HG02763 (cell line): ENCODE data around the gene UBE2Z.
A peak's percentile ranks its signal among the peaks of the same experiment; 100 is the strongest.
"Not testable (repeated sequence)": the region's sequence is repeated elsewhere in the genome, so short reads cannot be mapped to it uniquely, and the experiment has no call there.

ENCODE experiments used
- ATAC-seq: cut with Tn5 transposase; IDR thresholded peaks from one replicate; pipeline ENCODE4 v1.9.1; 2021; ENCODE audit warnings: mild to moderate bottlenecking, moderate library complexity; ENCODE audit not compliant: unreplicated experiment

The UBE2Z gene

DNA sequence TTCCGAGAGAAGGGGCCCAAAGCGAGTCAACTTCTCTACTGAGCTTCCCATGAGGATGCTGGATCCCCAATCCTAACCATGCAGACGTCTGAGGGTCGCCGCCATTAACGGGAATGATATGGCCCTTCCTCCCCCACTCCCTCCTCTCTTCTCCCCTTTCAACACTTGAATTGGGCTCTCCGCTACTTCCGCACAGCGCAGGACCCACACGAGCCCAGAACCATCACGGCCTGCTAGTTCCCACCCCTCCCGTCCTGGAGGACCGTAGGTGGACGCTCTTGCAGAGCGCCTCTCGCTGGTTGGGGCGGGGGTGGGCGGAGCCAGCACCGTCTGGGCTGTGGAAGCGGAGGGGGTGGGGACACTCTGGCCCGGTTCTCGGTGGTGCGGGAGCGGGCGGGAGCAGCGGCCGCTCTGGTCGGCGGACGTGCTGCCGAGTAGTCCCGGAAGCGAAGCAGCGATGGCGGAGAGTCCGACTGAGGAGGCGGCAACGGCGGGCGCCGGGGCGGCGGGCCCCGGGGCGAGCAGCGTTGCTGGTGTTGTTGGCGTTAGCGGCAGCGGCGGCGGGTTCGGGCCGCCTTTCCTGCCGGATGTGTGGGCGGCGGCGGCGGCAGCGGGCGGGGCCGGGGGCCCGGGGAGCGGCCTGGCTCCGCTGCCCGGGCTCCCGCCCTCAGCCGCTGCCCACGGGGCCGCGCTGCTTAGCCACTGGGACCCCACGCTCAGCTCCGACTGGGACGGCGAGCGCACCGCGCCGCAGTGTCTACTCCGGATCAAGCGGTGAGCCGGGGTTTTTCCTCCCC, at the start of gene UBE2Z:
TSS of gene UBE2Z (plus strand) at position 361 of the 797 bp plus-strand sequence. CDS start at position 458, 97 bp downstream.
- peak; percentile 78 for ATAC-seq

DNA sequence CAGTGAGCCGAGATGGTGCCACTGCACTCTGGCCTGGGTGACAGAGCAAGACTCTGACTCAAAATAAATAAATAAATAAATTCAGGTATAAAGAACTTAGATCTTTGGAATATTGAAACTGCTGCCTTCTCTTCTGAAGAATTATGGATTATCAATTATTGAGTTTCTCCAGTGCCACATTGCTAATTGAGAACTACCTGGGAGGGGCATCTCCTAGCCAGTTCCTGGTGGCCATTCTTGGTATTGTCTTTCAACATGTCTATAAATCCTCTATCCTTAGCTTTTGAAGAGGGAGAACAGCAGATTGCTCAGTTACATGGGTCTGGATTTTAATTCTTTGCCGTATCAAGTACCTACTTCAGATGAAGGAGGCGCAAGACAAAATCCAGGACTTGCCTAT, 48.2 kb upstream of the UBE2Z start:
- no peak for ATAC-seq

- no peak for ATAC-seq
These were observed 47.8 kb upstream of the UBE2Z start for GRCh38 chr17:48860456-48860855.

GRCh38 chr17:48868916-48869500, 39.2 kb upstream of the UBE2Z start:
- ATAC-seq: no peak

DNA sequence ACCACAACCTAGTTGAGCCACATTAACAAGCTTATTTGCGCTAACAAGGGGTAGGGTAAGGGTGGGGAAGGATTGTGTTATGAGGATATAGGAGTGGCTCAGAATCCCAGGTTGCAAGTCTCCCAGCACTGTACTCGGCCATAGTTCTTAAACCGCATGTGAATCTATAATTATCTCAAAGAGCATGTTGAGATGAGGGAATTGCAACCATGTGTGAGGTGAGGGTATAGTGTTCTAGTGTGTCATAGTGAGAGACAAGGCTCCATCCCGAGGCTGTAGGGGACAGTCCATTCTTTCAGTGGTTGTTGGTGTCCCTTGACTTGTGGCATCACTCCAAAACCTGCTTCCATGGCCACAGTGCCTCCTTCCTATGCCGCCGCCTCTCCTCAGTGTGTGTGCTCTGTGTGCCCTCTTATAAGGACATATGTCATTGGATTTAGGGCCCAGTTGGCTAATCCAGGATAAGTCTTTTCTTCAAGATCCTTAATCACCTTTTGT, 38.3 kb upstream of the UBE2Z start:
- ATAC-seq: no peak

GRCh38 chr17:48871035-48871550, 37.1 kb upstream of the UBE2Z start:
- no peak for ATAC-seq

GRCh38 chr17:48871551-48872351, 36.5 kb upstream of the UBE2Z start:
- ATAC-seq: no peak

DNA sequence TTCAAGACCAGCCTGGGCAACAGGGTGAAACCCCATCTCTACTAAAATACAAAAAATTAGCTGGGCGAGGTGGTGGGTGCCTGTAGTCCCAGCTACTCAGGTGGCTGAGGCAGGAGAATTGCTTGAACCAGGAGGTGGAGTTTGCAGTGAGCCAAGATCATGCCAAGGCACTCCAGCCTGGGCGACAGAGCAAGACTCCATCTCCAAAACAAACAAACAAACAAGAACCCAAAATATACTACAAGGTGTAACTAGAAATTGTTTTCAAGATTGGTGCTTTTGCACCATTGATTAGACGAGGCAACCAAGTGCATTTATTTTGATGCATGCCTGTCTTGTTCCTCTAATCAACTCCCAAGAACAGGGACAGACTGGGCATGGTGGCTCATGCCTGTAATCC, 35.8 kb upstream of the UBE2Z start:
- ATAC-seq: not testable (repeated sequence)

- ATAC-seq: no peak
These were observed 35.0 kb upstream of the UBE2Z start for GRCh38 chr17:48873209-48873608.

- ATAC-seq: no peak
These were observed 34.3 kb upstream of the UBE2Z start for GRCh38 chr17:48873696-48874443.

- no peak for ATAC-seq
These were observed 29.0 kb upstream of the UBE2Z start for GRCh38 chr17:48878920-48879898.

- ATAC-seq: no peak
These were observed 25.9 kb upstream of the UBE2Z start for GRCh38 chr17:48882272-48882671.

DNA sequence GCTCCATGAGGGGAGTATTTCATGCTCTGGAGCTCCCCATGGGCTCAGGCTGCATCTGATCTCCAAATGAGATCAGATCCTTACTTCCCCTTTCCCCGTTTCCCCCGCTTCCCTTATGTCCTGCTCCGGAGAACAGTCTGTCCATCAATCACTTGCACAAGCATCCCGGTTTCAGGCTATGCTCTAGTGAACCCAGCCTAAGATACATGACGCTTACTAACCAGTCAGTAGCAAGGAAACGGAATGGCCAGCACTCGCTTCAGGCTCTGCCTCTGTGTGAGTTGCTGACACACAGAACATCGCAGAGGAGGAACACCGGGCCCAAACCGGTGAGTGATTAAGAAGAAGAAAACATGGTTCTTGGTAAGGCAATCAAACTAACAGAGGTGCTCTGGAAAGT, 25.0 kb upstream of the UBE2Z start:
- no peak for ATAC-seq

DNA sequence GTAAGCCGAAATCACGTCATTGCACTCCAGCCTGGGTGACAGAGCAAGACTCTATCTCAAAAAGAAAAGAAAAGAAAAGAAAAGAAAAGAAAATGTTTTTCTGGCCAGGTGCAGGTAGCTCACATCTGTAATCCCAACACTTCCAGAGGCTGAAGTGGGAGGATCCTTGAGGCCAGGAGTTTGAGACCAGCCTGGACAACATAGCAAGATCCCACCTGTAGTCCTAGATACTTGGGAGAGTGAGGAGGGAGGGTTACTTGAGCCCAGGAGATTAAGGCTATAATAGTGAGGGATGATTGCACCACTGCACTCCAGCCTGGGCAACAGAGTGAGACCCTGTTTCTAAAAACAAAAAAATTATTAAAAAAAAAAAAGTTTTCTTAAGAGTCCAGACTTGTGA, 18.1 kb upstream of the UBE2Z start:
- no peak for ATAC-seq

DNA sequence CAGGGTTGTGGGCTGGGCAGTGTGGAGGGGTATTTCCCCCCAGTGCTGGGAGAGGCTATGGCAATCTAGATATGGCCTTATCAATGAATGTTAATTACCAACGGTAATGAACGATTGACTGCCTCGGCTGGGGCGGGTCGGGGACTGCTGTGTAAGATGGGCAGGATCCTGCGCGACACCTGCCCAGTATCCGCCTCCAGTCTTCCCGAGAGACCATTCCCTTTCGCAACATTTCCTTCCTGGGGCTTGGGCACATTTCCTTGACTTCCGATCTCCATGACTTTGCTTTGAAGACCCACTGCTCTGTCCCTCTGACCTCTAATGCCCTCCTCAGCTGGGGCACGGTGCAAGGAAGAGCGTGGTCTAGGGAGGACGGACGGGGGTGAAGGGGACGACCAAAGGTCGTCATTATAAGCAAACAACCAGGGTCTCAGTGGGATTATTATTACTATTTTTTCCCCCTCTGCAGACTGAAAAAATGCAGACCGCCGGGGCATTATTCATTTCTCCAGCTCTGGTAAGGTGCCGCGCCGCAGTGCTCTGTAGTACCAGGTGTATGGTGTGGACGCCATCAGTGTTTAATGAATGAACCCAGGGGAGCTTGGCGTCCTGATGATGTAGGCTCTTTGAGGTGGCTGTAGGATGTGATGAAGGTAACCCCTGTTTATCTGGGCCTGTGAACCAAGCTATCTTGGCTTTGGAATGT, 15.1 kb upstream of the UBE2Z start:
- no peak for ATAC-seq

DNA sequence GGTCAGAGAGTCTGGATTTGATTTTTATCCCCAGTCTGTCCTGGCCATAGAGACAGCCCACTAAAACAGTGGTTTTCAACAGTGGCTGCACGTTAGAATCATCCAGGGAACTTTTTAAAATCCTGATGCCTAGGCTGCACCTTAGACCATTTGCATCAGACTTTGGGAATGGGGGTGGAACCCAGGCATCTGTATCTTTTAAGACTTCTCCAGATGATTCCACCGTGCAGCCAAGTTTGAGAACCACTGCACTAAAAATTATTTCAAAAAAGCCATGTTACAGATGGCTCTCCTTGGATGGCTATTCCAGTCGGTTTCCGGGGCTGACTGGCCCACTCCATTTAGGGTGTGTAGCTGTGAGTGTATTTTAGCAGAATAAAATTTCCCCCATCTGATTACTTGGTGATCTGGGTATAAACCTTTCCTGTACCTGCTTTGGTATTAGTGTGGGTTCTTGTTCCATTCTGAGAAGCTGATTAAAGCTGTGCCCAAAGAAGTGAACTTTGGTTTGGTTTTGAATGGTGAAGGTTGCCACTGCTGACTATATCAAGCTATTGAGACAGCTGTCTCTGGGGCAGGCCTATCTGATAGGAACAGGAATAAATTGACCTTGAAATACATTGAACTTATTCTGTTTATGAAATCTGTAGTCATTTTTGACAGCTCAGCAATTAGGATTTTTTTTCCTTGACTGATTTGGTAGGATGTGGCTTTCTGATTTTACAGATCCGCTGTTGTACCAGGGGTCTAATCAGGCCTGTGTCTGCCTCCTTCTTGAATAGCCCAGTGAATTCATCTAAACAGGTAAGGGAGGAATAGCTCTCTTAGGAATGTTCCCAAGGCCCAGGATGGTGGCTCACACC, 14.3 kb upstream of the UBE2Z start:
- no peak for ATAC-seq

GRCh38 chr17:48894886-48895285, 13.3 kb upstream of the UBE2Z start:
- no peak for ATAC-seq

DNA sequence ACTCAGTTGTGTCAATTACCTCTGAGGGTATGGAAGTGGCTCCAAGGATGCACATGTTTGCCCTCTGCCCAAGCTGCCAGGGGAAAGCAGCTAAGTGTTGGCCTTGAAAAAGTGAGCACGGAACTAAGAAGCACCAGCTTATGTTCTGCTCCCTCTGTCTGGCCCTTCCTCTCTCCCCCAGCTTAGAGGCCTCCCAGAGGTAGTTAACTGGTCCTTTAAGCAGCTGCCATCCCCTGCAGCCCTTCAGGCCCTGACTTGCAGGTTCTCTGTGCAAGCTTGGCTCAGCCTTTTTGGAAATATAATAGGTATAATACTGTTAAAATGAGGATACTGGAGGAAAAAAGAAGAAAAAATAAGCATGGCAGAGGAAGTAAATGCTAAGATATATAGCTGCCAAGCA, 7.0 kb upstream of the UBE2Z start:
- ATAC-seq: no peak
